ENCODE results near the gene SLC9A9.
"Not testable (repeated sequence)": the region's sequence is repeated elsewhere in the genome, so short reads cannot be mapped to it uniquely, and the experiment has no call there.

Gene SLC9A9

DNA sequence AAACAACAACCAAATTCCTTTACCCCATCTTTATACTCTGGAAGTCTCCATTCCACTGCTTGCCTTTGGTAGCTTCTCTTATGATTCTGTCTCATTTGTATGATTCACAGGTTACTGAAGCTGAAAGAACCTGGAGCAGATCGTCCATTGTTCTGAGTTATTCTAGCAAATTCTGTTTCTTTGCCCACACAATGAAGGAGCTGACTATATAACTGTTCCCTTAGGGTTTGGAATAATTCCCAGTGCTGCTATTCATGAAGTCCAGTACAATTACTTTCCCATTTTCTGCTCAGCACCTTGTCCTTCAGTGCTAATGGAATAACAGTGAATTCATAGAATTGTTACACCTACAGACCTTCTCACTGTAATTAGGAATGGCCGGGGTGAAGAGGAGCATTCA is 560.9 kb downstream of the SLC9A9 start:
- no peak for DNase-seq (ENCODE audit: low spot score)

DNA sequence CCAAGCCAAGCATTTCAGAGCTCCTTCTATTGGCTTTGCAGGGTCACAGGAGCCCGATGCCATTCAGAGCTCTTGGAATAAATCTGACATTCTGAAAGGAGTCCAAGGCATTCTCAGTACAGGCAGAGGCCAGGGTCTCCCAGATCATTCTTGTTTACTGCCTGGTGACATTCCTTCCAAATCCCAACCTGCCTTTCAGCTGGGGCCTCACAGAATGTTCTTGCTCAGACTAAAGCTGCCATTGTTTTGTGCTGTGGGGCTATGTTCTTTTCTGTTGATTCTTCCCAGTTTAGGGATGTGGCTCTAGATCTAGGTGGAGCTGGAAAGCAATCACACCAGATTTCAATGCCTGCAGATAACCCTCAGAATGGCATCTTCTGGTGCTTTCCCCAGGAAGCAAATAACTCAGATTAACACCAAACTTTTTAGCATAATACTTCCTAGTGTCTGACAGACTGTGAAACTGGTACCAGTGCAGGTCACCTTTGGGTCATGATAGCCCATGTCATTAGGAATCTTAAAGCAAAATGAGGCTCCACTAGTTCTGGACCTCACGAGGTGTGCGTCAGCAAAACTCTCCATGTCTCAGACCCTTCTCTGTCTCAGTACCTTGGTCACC is 561.8 kb downstream of the SLC9A9 start:
- DNase-seq (ENCODE audit: low spot score), result no peak

DNA sequence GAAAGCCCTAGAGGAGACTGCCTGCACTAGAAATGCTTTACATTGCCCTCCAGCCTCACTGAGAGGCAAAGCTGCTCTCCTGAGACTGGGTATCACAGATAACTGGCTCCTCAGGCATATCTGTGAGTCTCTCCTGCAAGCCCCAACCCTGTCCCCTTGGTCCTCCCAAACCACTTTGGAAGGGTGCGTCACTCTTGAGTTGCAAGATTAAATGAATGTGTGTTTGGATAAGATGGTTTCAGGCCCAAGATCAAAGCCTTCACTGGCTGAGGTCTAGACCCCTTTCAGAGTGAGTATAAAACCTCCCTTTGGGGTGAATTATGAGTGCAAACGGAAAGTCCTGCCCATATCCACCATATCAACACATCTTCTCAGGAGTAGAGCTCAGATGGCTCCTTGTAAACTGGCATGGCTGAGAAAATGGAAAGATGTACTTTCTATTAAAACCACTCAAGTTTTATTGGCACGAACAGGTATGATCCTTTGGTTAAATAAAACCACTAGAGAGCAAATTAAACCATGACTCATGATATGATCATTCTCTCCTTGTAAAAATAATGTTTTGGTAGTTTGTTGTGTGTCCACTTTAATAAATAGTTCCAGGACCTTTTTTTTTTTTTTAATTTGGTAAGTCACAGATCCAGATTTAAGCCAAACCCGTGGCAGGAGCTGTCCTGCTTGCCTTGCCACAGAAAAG is 564.7 kb downstream of the SLC9A9 start:
- no peak for DNase-seq (ENCODE audit: low spot score)

DNA sequence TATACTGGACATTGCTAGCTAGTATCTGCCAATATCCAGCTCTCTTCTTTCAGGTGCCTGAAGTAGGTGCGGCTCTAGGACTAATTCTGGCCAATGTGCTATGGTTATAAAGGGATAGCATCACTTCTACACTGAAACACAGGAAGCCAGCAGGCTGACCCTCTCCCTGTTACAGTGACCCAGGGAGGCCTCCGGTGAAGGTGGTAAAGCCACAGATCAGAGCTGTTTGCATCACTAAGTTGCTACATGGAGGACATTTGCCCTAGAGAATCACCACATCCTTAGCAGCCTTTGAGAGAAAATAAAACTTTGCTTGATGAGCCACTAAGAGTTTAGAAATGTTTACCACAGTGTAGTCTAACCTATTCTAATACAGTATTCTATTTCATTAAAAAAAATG is 567.3 kb downstream of the SLC9A9 start:
- DNase-seq (ENCODE audit: low spot score), result no peak

DNA sequence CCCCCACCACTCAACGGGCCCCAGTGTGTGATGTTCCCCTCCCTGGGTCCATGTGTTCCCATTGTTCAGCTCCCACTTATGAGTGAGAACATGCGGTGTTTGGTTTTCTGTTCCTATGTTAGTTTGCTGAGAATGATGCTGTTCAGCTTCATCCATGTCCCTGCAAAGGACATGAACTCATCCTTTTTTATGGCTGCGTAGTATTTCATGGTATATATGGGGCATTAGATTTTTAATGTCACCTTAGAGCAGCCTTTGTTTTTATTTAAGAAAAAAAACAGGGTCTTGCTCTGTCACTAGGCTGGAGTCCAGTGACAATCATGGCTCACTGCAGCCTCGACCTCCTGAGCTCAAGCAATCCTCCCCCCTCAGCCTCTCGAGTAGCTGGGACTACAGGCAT is 568.7 kb downstream of the SLC9A9 start:
- not testable (repeated sequence) for DNase-seq (ENCODE audit: low spot score)

DNA sequence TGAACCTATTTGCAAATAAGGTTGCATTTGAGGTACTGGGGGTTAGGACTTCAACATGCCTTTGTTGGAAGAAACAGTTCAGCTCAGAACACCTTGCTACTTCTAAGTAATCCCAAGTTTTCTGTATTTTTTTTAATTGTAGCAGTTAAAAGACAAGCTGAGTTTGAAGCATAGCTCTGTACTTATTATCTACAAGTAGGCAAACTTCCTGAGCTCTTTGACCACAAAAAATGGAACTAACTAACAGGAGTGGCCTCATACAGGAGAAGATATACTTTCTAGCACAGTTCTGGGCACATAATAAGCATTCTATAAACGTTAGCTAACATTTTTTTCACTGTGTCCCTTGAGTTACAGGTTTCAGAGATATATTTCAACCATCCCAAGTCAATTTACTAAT is 569.5 kb downstream of the SLC9A9 start:
- DNase-seq (ENCODE audit: low spot score), result no peak

DNA sequence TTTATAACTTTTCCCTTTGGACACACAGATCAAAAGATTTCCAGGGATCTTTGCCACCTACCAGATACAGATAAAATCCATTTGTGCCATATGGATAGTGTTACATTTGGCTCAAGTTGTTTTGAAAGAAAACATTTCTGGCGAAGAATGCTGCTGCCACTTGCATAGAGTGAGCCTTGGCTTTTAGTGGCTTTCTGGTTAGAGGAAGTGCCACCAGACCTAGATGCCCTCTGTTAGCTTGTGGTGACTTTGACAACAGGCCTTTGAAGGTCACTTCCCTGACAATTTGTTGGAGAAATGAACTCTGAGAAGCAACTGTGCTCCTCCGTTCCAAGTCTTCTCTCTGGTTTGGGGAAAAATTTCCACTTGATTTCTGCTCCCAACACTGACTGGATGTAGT is 570.7 kb downstream of the SLC9A9 start:
- DNase-seq (ENCODE audit: low spot score), result no peak

DNA sequence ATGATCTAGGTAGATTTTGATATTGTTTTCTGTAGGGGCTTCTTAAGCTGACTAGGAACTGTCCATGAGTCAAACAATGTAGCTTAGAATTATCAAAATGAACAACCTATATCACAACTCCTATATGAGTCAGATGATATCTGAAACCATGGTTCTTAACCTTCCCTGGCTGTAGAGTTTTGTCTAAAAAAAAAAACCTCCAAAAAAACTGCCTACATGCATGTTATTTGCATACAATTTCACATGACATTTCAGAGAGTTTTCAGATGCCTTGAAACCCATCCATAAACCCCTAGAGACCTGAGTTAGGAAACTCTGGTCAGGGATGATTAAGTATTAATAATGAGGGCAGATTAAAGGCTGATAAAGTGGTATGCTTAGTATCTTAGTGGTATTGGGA is 571.7 kb downstream of the SLC9A9 start:
- no peak for DNase-seq (ENCODE audit: low spot score)

DNA sequence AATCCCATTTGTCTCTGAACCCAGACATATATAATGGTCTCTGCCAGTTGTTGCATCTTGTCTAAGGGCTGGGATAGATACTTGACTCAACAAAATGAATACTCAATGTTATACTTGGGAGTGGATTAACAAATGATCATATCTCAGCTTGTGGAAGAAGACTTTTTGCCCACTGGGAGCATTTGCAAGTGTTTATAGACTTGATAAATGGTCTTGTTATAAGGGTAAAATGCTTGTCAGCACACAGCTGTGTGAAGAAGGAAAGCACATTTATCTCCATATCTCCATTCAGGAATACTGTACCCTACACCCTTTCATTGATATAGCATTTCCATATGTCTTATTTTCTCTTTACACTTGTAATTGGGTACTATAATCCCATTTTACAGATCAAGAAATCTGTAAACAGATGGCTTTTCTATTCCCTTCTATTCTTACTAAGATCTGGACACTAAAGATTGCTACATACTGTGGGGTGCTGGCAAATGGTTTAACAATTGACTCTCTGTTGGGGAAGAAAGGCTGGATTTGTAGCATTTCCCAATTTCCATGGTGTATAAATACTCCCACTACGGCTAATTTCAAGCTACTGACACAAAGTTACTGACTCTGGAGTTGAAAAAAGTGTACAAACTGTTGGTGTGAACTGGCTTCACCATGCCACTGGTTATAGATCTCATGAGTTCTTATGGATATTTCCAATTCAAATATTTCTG is 574.1 kb downstream of the SLC9A9 start:
- no peak for DNase-seq (ENCODE audit: low spot score)

DNA sequence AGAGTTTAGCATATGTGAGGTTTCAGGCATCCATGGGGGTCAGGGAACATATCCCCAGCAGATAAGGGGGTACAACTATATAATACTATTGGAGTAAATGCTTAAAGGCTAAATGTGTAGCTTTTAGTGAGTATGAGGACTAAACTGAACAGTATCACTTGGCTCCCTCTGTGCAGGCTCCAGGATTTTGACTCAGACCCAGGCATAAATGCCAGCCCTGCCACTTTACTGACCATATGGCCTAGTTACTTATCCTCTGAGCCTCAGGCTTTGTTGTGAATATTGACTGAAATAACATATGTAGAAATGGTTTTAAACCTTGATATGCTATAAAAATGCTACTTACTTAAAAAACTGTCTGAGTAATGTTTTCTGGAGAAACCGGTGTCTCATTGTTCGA is 577.1 kb downstream of the SLC9A9 start:
- DNase-seq (ENCODE audit: low spot score), result no peak

DNA sequence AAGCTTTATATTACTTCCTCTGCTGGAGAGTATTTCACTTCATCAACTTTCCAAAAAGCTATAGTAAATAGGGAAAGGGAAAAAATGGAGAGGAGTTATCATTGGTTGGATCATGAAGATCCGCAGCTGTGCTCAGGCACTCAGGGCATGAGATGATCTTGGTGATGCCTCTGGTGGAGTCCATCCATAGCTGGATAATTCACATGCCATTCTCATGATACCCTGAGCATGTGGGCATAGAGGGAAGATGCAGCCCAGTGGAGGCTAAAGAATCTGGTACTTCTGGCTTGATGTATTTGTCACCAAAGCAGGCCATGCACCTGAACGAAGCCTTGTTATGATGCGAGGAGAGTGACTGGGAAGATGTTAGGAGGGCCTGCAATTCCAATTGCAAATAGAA is 578.5 kb downstream of the SLC9A9 start:
- DNase-seq (ENCODE audit: low spot score), result no peak

DNA sequence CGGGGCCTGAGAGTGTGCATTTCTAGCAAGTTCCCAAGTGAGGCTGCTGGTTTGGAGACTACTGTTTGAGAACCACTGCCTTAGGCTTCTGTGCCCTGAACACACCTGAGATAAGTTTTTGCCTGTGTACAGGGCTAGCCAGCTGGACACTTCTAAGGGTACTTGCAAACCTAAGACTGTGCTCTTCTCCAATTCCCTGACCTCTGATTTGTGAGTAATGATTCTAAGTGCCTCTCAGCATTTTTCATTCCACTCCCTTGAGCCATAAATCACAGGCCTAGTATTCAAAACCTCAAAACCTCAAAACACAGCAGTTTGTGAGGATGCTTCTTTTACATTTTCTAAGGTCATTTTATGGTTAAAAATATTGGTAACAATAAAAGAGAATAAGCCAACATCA is 580.3 kb downstream of the SLC9A9 start:
- DNase-seq (ENCODE audit: low spot score), result no peak

DNA sequence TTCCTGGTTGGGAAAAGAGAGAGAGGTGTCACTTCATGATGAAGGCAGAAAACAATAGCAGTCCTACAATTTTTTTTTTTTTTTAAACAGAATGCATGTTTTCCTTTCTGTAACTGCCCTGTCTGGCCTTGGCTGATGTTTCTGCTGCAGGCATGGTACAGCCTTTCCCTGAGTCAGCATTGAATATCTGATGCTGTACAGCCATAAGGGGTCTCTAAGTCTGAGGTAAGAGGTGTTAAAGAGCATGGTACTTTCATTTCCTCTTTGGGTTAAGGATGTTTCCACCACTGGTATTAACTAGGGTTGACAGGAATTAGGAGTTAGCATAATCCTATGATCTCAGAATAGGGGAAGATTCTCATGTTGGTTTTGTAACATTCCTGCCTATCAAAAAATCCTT is 581.3 kb downstream of the SLC9A9 start:
- DNase-seq (ENCODE audit: low spot score), result no peak

DNA sequence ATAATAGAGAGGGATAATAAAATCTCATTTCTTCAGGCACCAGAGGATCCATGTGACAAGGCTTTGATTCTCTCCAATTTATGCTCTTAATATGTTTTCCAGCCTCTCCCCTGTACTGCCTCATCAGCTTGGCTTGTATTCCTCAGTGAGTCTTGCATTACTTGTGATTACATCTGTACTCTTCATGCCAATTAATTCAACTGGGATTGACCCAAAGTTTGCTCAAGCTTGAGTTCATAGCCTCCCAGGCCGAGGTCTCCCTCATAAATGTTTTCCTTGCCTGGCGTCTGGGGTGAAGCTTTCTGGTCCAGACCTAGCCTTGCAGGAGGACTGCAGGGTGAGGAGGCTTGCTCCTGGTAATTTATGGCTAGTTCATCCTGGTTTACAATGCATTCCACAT is 581.8 kb downstream of the SLC9A9 start:
- no peak for DNase-seq (ENCODE audit: low spot score)

DNA sequence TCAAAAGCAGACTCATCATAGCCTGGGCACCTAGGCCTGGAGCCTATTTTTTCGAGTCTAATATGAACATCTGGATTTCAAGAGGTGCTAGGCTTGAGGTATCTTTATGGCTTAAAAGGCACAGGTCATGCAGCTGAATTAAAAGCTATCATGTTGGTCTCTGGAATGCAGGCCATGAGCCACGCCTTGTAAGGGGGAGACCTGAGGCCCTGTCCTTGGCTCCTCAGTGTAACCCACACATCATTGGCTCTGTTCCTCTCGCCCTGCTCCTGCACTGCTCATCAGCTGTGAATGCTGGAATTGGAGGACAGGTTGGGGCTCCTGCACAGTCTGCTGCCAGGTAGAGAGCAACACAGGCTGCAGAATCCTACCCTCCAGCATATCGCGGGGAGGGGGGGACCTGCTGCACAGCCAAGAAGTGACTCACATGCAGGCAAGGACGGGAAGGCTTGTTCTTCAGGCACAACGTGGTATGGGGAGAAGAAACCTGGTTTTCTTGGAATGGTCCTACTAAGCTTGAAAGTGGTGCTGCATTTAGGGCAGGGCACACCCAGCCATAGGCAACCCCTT is 582.7 kb downstream of the SLC9A9 start:
- DNase-seq (ENCODE audit: low spot score), result no peak

DNA sequence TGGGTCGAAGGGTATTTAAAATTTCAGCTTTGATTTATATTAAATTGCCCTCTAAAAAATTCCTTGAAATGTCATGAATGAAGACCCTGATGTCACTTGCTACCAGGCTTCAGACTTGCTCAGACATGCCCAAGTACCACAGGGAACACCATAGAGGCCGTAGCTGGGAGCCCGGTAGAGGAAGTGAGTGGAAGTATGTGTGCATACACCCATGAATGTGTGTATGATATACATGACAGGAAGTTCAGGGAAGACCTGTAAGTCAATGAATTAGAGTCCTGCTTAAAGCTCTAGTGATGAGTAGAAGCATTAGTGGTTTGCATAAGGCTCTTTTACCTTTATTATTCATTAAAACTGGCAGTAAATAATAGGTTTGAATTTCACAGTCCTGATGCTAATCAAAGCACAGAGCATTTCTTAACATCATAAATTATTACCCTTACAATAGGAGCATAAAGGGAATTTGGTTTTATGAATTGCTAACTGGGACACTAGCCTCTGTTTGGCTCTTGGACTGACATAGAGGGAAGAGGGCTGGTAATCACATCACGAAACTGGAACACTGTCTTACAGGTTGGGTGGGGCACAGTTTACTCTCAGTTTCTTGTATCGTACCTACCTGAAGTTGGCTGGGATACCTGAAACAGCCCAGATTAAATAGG is 584.3 kb downstream of the SLC9A9 start:
- no peak for DNase-seq (ENCODE audit: low spot score)

DNA sequence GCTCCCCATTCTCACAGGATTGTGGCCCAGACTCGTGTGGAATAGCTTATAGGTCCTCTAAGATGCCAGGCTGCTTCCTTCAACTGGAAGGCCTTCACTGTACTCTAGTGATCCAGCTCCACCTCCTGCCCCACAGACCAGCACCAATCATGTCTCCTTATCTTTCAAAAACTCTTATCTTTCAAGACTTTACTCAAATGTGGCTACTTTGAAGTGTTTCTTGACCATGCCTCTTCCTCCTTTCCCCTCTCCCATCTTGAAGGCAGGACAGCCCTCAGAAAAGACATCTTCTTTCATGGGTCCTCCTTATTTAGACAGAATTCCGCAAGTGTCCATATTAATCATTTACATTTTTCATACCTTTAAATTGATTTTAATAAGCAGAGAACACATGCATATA is 586.4 kb downstream of the SLC9A9 start:
- no peak for DNase-seq (ENCODE audit: low spot score)

DNA sequence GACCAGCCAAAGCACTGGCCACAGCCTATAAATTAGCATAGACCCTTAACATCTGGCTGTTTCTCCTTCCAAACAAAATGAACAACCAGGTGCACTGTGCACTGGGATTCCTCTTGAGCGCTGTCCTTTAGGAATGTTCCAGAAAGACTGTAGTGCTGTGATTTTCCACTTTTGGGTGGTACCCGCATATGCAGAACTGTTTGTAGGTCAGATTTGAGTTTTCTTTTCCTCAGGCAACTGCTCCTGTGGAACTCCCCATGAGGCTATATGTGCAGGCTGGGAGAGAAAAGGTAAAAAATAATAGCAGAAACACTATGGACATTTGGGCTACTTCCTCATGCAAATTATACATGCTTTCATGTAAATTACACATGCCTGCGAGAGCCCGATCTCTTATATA is 589.6 kb downstream of the SLC9A9 start:
- DNase-seq (ENCODE audit: low spot score), result no peak

DNA sequence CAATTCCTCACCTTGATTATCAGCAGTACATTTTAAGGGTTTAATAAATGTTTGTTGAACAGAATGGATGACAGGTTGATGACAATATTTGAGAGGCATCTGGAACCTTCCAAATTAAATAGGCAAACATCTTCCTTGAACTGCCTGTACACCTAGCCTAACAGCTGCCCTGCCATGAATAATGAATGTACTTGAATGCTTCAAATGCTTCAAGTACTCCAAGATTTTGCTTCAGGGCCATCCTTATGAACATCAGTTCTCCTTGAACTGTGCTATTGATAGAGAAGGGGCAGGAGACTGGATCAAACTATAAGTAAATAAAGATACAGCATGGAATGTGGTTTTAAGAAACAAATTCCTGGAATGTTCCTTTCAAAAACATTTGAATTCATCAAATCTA is 591.9 kb downstream of the SLC9A9 start:
- no peak for DNase-seq (ENCODE audit: low spot score)

DNA sequence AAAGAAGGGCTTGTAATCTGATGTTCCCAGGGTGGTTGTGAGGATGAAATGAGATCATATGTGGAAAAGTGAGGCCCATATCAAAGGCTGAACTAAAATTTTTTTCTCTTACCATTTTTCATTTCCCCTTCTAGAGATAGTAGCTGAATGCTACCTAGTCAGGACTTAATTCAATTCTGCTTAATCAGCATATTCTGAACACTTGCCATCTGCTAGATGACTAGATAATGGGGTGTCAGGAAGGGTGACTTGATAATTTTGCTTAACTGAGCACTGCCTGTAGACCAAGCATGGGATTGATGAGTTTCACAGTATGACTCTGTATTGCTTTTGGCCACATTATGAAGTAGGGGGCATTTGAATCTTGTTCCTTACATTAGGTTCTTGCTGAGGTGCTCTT is 592.5 kb downstream of the SLC9A9 start:
- no peak for DNase-seq (ENCODE audit: low spot score)

DNA sequence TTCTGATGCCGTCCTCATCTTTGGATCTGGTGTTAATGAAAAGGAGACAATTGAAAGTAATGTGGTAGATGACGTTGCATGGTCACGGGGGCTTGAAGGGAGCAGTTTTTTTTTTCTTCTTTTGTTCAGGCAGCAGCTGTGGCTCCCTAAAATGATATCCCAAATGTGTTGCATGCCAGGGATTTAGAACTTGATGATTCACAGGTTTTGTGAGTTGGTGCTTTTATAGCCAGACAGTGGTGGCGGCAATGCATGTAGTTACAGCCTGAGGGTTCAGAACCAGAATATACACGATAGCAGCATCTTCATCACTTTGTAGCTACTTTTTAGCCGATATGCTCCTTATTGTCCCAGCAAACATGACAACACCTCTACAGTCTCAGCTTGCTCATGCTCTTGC is 595.3 kb downstream of the SLC9A9 start:
- no peak for DNase-seq (ENCODE audit: low spot score)

DNA sequence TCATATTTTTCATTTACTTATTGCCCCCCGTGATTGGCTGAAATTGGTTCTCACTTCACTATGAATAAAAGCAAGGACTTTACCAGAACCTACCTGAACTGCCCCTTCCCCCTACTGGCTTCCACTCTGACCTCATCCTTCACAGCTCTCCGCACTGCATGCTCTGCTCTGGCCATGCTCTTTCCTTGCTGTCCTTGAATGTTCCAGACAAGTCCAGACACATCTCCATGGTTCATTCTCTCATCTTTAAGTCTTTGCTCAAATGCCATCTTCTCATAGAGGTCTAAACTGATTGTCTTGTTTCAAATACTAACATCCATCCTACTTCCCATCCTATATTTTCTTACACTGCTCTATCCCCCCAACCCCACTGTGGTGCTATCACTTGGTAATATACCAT is 599.3 kb downstream of the SLC9A9 start:
- no peak for DNase-seq (ENCODE audit: low spot score)

DNA sequence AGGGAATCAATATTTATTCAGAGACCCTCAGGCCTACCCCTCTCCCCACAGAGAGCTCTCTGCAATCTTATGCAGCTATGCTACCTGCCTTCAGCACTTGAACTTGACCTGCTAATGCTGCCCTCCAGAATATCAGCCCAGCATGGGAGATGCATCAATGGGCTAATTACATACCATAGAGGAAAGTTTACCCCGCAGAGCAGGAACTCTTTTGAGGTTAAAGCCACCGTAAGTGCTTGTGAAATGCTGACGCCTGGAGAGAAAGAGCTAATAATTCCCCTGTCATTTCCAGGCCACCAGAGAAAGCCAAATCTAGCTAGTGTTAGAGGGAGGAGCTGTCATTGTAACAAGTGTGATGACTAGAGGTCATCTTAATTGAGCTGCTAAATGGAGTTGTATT is 601.2 kb downstream of the SLC9A9 start:
- no peak for DNase-seq (ENCODE audit: low spot score)

All from cerebellar cortex (tissue), 1 donor.